GM19395 (cell line): ENCODE measurements around the gene LSM11.
"Not testable (repeated sequence)": the region's sequence is repeated elsewhere in the genome, so short reads cannot be mapped to it uniquely, and the experiment has no call there.

Experiments used
- ATAC-seq: cut with Tn5 transposase; IDR thresholded peaks from one replicate; pipeline ENCODE4 v1.9.1; 2021; ENCODE audit warnings: mild to moderate bottlenecking, moderate library complexity; ENCODE audit not compliant: unreplicated experiment

The LSM11 gene

GRCh38 chr5:157743163-157744050 is at the start of gene LSM11:
LSM11 (plus strand) TSS chr5:157743712; CDS start chr5:157743751, 39 bp downstream.
- ATAC-seq, result peak; percentile 88

GRCh38 chr5:157693816-157694215 is 49.7 kb upstream of the LSM11 start:
- ATAC-seq, result not testable (repeated sequence)

- not testable (repeated sequence) for ATAC-seq
These were observed 47.4 kb upstream of the LSM11 start for GRCh38 chr5:157696154-157696553.

GRCh38 chr5:157698674-157699073 is 44.8 kb upstream of the LSM11 start:
- not testable (repeated sequence) for ATAC-seq

GRCh38 chr5:157703736-157704135 is 39.8 kb upstream of the LSM11 start:
- no peak for ATAC-seq

GRCh38 chr5:157708866-157709265 is 34.6 kb upstream of the LSM11 start:
- no peak for ATAC-seq

- ATAC-seq, result no peak
These were observed 34.2 kb upstream of the LSM11 start for GRCh38 chr5:157709346-157709745.

GRCh38 chr5:157710431-157710830 is 33.1 kb upstream of the LSM11 start:
- ATAC-seq, result no peak

- no peak for ATAC-seq
These were observed 32.6 kb upstream of the LSM11 start for GRCh38 chr5:157710882-157711281.

GRCh38 chr5:157713830-157714595 is 29.5 kb upstream of the LSM11 start:
- ATAC-seq, result no peak

GRCh38 chr5:157714596-157714864 is 29.0 kb upstream of the LSM11 start:
- ATAC-seq, result no peak

GRCh38 chr5:157718519-157718918 is 25.0 kb upstream of the LSM11 start:
- no peak for ATAC-seq

- ATAC-seq, result no peak
These were observed 24.3 kb upstream of the LSM11 start for GRCh38 chr5:157719245-157719644.

GRCh38 chr5:157721159-157721558 is 22.4 kb upstream of the LSM11 start:
- no peak for ATAC-seq

- ATAC-seq, result not testable (repeated sequence)
These were observed 20.6 kb upstream of the LSM11 start for GRCh38 chr5:157722895-157723294.

- not testable (repeated sequence) for ATAC-seq
These were observed 16.9 kb upstream of the LSM11 start for GRCh38 chr5:157726607-157727006.

GRCh38 chr5:157727858-157728257 is 15.7 kb upstream of the LSM11 start:
- ATAC-seq, result not testable (repeated sequence)

GRCh38 chr5:157729858-157730257 is 13.7 kb upstream of the LSM11 start:
- peak; percentile 72 for ATAC-seq

GRCh38 chr5:157730900-157731271 is 12.6 kb upstream of the LSM11 start:
- ATAC-seq, result peak; percentile 1

- peak; percentile 94 for ATAC-seq
These were observed 12.0 kb upstream of the LSM11 start, which contains the start of gene THG1L for GRCh38 chr5:157731272-157732129. THG1L (plus strand) TSS chr5:157731420; CDS start chr5:157731441, 21 bp downstream.

GRCh38 chr5:157732130-157732514 is 11.4 kb upstream of the LSM11 start:
- ATAC-seq, result no peak
